ENCODE results near the gene SNIP1.
"Not testable (repeated sequence)": the region's sequence is repeated elsewhere in the genome, so short reads cannot be mapped to it uniquely, and the experiment has no call there.

SNIP1 gene

GRCh38 chr1:37558411-37558810, 4.3 kb upstream of the SNIP1 start:
- DNase-seq: no peak

- DNase-seq: no peak
These were observed 3.3 kb upstream of the SNIP1 start for GRCh38 chr1:37557402-37557801.

GRCh38 chr1:37556712-37557196, 2.7 kb upstream of the SNIP1 start, which contains the start of gene DNALI1:
Gene DNALI1, plus strand, starts transcription at chr1:37556940. Its CDS starts 55 bp downstream, at chr1:37556995.
- DNase-seq: peak; percentile 25

- no peak for DNase-seq
These were observed 531 bp downstream of the SNIP1 start for GRCh38 chr1:37553598-37553926.

GRCh38 chr1:37549341-37549740, 4.8 kb downstream of the SNIP1 start:
- no peak for DNase-seq

GRCh38 chr1:37545019-37545418, 9.1 kb downstream of the SNIP1 start:
- no peak for DNase-seq

- DNase-seq: no peak
These were observed 9.6 kb downstream of the SNIP1 start for GRCh38 chr1:37544530-37544929.

GRCh38 chr1:37540036-37540785, 13.9 kb downstream of the SNIP1 start:
- no peak for DNase-seq

GRCh38 chr1:37539154-37539553, 14.9 kb downstream of the SNIP1 start:
- not testable (repeated sequence) for DNase-seq

GRCh38 chr1:37537378-37537777, 16.7 kb downstream of the SNIP1 start:
- no peak for DNase-seq

GRCh38 chr1:37533317-37534093, 20.6 kb downstream of the SNIP1 start:
- no peak for DNase-seq

GRCh38 chr1:37532418-37533156, 21.5 kb downstream of the SNIP1 start:
- DNase-seq: not testable (repeated sequence)

GRCh38 chr1:37529888-37530287, 24.2 kb downstream of the SNIP1 start:
- DNase-seq: not testable (repeated sequence)

- DNase-seq: peak; percentile 18
These were observed 34.5 kb downstream of the SNIP1 start for GRCh38 chr1:37519613-37520012.

- DNase-seq: peak; percentile 79
These were observed 35.2 kb downstream of the SNIP1 start for GRCh38 chr1:37518929-37519328.

- not testable (repeated sequence) for DNase-seq
These were observed 35.9 kb downstream of the SNIP1 start for GRCh38 chr1:37518241-37518640.

- DNase-seq: no peak
These were observed 36.5 kb downstream of the SNIP1 start for GRCh38 chr1:37517569-37517968.

- DNase-seq: peak; percentile 16
These were observed 38.7 kb downstream of the SNIP1 start for GRCh38 chr1:37515185-37516034.

GRCh38 chr1:37514350-37515184, 39.5 kb downstream of the SNIP1 start, which contains the start of gene MEAF6:
Gene MEAF6, minus strand, starts transcription at chr1:37514766. Its CDS starts 20 bp downstream, at chr1:37514746.
- peak; percentile 85 for DNase-seq

GRCh38 chr1:37513795-37514349, 40.2 kb downstream of the SNIP1 start:
- peak; percentile 61 for DNase-seq

- no peak for DNase-seq
These were observed 44.9 kb downstream of the SNIP1 start for GRCh38 chr1:37509181-37509580.
